Immature natural killer cell (primary cell): ENCODE measurements around the gene GALP. TPM values are rescaled to one million over a fixed set of nuclear protein-coding genes. Genes with fewer than 3 reads are reported as not detected.
"Not testable (repeated sequence)": the region's sequence is repeated elsewhere in the genome, so short reads cannot be mapped to it uniquely, and the experiment has no call there.

Experiments
- DNase-seq, 3 donors: peaks; one replicate each; pipeline ENCODE4 v3.0.0; 2022; ENCODE audit warnings: mixed read lengths in 1 of 3
- H3K27ac Mint-ChIP-seq, 6 donors: one replicate each; pipeline ENCODE4 v1.8.0; 2020; ENCODE audit warnings: mixed read lengths in 6 of 6, mild to moderate bottlenecking in 5 of 6, inconsistent platforms in 4 of 6, moderate library complexity in 3 of 6
- H3K27me3 Mint-ChIP-seq, 3 donors: one replicate each; pipeline ENCODE4 v1.8.0; 2020 to 2021; ENCODE audit warnings: low read depth in 3 of 3, mild to moderate bottlenecking in 3 of 3, mixed read lengths in 3 of 3, moderate library complexity in 3 of 3, inconsistent platforms in 1 of 3
- H3K36me3 Mint-ChIP-seq, 3 donors: one replicate each; pipeline ENCODE4 v1.8.0; 2020; ENCODE audit warnings: mixed read lengths in 3 of 3, inconsistent platforms in 2 of 3, mild to moderate bottlenecking in 2 of 3
- H3K4me1 Mint-ChIP-seq, 2 donors: one replicate each; pipeline ENCODE4 v1.8.0; 2020; ENCODE audit warnings: inconsistent platforms in 2 of 2, mild to moderate bottlenecking in 2 of 2, mixed read lengths in 2 of 2, moderate library complexity in 1 of 2
- H3K4me3 Mint-ChIP-seq, 5 donors: one replicate each; pipeline ENCODE4 v1.8.0; 2020; ENCODE audit warnings: mild to moderate bottlenecking in 5 of 5, mixed read lengths in 5 of 5, inconsistent platforms in 3 of 5, moderate library complexity in 3 of 5
- H3K9me3 Mint-ChIP-seq, 6 donors: one replicate each; pipeline ENCODE4 v1.8.0; 2020; ENCODE audit warnings: mild to moderate bottlenecking in 6 of 6, mixed read lengths in 6 of 6, inconsistent platforms in 4 of 6, moderate library complexity in 3 of 6
- polyA plus RNA-seq, 3 donors: library from polyadenylated mRNA; unstranded; fragments of 300-500 nt; fragmentation: Illumina TruSeq; gene quantifications; one replicate each; pipeline ENCODE4 v1.2.3, GENCODE V29; 2021

GALP gene
- polyA plus RNA-seq, 3 donors from 2014 or later = not detected

- Mint-ChIP-seq H3K9me3 (no peaks in the 10 kb centered on the region), H3K27me3 (peaks cover 12 to 13% (median 12%) of the 10 kb centered on the region in 3 donors), H3K36me3 (no peaks in the 10 kb centered on the region), H3K27ac (peak overlapping the region; percentile 63 to 93 (median 86)), H3K4me3 (peak overlapping the region; percentile 88 to 99 (median 90)), H3K4me1 (peaks cover 24 to 36% of the 10 kb centered on the region in 2 donors)
- DNase-seq = peak in 2 of 3 donors; percentile 18 to 22
Measured at GRCh38 chr19:56141417-56141993, 34.3 kb upstream of the GALP start.

- H3K36me3 Mint-ChIP-seq = no peaks in the 10 kb centered on the region
- H3K27ac Mint-ChIP-seq = peak overlapping the region; percentile 19 to 88 (median 77)
- no peaks in the 10 kb centered on the region for H3K9me3 Mint-ChIP-seq
- peaks cover 24 to 36% of the 10 kb centered on the region in 2 donors for H3K4me1 Mint-ChIP-seq
- peak overlapping the region; percentile 68 to 86 (median 85) for H3K4me3 Mint-ChIP-seq
- DNase-seq = no peak
- peaks cover 12 to 13% (median 12%) of the 10 kb centered on the region in 3 donors for H3K27me3 Mint-ChIP-seq
Measured at GRCh38 chr19:56142087-56142787, 33.6 kb upstream of the GALP start.

- Mint-ChIP-seq H3K4me1 (peaks cover 24 to 36% of the 10 kb centered on the region in 2 donors), H3K36me3 (peaks cover 0 to 1% (median 0%) of the 10 kb centered on the region in 3 donors), H3K27ac (peak overlapping the region in 3 of 6 donors; percentile 35 to 80 (median 68)), H3K4me3 (peak overlapping the region in 3 of 5 donors; percentile 32 to 50 (median 34)), H3K27me3 (peaks cover 12 to 13% (median 12%) of the 10 kb centered on the region in 3 donors), H3K9me3 (no peaks in the 10 kb centered on the region)
- no peak for DNase-seq
Measured at GRCh38 chr19:56142897-56143434, 32.8 kb upstream of the GALP start.

- H3K36me3 Mint-ChIP-seq = peaks cover 0 to 3% (median 0%) of the 10 kb centered on the region in 3 donors
Measured at GRCh38 chr19:56144376-56144775, 31.4 kb upstream of the GALP start.

GRCh38 chr19:56144831-56145230 is 31.0 kb upstream of the GALP start:
- Mint-ChIP-seq H3K4me3 (no peak overlapping the region), H3K36me3 (peaks cover 0 to 7% (median 3%) of the 10 kb centered on the region in 3 donors), H3K27ac (no peak overlapping the region), H3K9me3 (no peaks in the 10 kb centered on the region), H3K4me1 (peaks cover 22 to 26% of the 10 kb centered on the region in 2 donors), H3K27me3 (peaks cover 10 to 12% (median 11%) of the 10 kb centered on the region in 3 donors)
- no peak for DNase-seq

More at GRCh38 chr19:56144376-56144775, 31.4 kb upstream of the GALP start:
- Mint-ChIP-seq H3K4me3 (no peak overlapping the region), H3K27me3 (peaks cover 12 to 13% (median 12%) of the 10 kb centered on the region in 3 donors), H3K9me3 (no peaks in the 10 kb centered on the region), H3K4me1 (peaks cover 26 to 31% of the 10 kb centered on the region in 2 donors), H3K27ac (peak overlapping the region in 3 of 6 donors; percentile 4 to 49 (median 18))
- no peak for DNase-seq

- peaks cover 5 to 13% (median 8%) of the 10 kb centered on the region in 3 donors for H3K36me3 Mint-ChIP-seq
- no peak overlapping the region for H3K4me3 Mint-ChIP-seq
- no peaks in the 10 kb centered on the region for H3K9me3 Mint-ChIP-seq
- H3K27ac Mint-ChIP-seq = no peak overlapping the region
- H3K4me1 Mint-ChIP-seq = peaks cover 15 to 22% of the 10 kb centered on the region in 2 donors
- H3K27me3 Mint-ChIP-seq = peaks cover 7 to 9% (median 9%) of the 10 kb centered on the region in 3 donors
- no peak for DNase-seq
Measured at GRCh38 chr19:56145698-56146097, 30.1 kb upstream of the GALP start.

GRCh38 chr19:56146904-56147303 is 28.9 kb upstream of the GALP start:
- H3K27ac Mint-ChIP-seq = no peak overlapping the region
- no peak overlapping the region for H3K4me3 Mint-ChIP-seq
- peaks cover 1 to 2% (median 2%) of the 10 kb centered on the region in 3 donors for H3K27me3 Mint-ChIP-seq
- no peaks in the 10 kb centered on the region for H3K9me3 Mint-ChIP-seq
- no peak for DNase-seq
- peaks cover 8 to 15% of the 10 kb centered on the region in 2 donors for H3K4me1 Mint-ChIP-seq
- peaks cover 5 to 13% (median 8%) of the 10 kb centered on the region in 3 donors for H3K36me3 Mint-ChIP-seq

- peaks cover 6 to 11% of the 10 kb centered on the region in 2 donors for H3K4me1 Mint-ChIP-seq
- H3K9me3 Mint-ChIP-seq = no peaks in the 10 kb centered on the region
- peaks cover 5 to 13% (median 8%) of the 10 kb centered on the region in 3 donors for H3K36me3 Mint-ChIP-seq
- H3K27ac Mint-ChIP-seq = no peak overlapping the region
- no peak for DNase-seq
- H3K4me3 Mint-ChIP-seq = no peak overlapping the region
- H3K27me3 Mint-ChIP-seq = peaks cover 0 to 2% (median 0%) of the 10 kb centered on the region in 3 donors
Measured at GRCh38 chr19:56147307-56147706, 28.5 kb upstream of the GALP start.

- H3K27ac Mint-ChIP-seq = peak overlapping the region in 1 of 6 donors; percentile 6
- no peaks in the 10 kb centered on the region for H3K27me3 Mint-ChIP-seq
- no peaks in the 10 kb centered on the region for H3K9me3 Mint-ChIP-seq
Measured at GRCh38 chr19:56148096-56148495, 27.7 kb upstream of the GALP start.

GRCh38 chr19:56148955-56149655 is 26.7 kb upstream of the GALP start:
- not testable (repeated sequence) for H3K4me1 Mint-ChIP-seq, DNase-seq, H3K9me3 Mint-ChIP-seq, H3K4me3 Mint-ChIP-seq, H3K27ac Mint-ChIP-seq, H3K27me3 Mint-ChIP-seq
- peaks cover 8 to 17% (median 10%) of the 10 kb centered on the region in 3 donors for H3K36me3 Mint-ChIP-seq

More at GRCh38 chr19:56148096-56148495, 27.7 kb upstream of the GALP start:
- no peak for DNase-seq
- Mint-ChIP-seq H3K36me3 (peaks cover 5 to 13% (median 8%) of the 10 kb centered on the region in 3 donors), H3K4me3 (no peak overlapping the region), H3K4me1 (peaks cover 6 to 11% of the 10 kb centered on the region in 2 donors)

- DNase-seq = no peak
- no peak overlapping the region for H3K4me3 Mint-ChIP-seq
- no peaks in the 10 kb centered on the region for H3K27me3 Mint-ChIP-seq
- no peak overlapping the region for H3K27ac Mint-ChIP-seq
- H3K9me3 Mint-ChIP-seq = no peaks in the 10 kb centered on the region
- peaks cover 4 to 5% of the 10 kb centered on the region in 2 donors for H3K4me1 Mint-ChIP-seq
- H3K36me3 Mint-ChIP-seq = peaks cover 8 to 17% (median 10%) of the 10 kb centered on the region in 3 donors
Measured at GRCh38 chr19:56149656-56150038, 26.2 kb upstream of the GALP start.

GRCh38 chr19:56150358-56150757 is 25.4 kb upstream of the GALP start:
- DNase-seq = no peak
- Mint-ChIP-seq H3K4me3 (no peak overlapping the region), H3K27me3 (no peaks in the 10 kb centered on the region), H3K4me1 (peaks cover 4 to 5% of the 10 kb centered on the region in 2 donors), H3K36me3 (peaks cover 8 to 17% (median 10%) of the 10 kb centered on the region in 3 donors), H3K9me3 (no peaks in the 10 kb centered on the region), H3K27ac (no peak overlapping the region)

- Mint-ChIP-seq H3K36me3 (peaks cover 10 to 17% (median 12%) of the 10 kb centered on the region in 3 donors), H3K27ac (no peak overlapping the region), H3K27me3 (no peaks in the 10 kb centered on the region), H3K4me3 (no peak overlapping the region), H3K4me1 (peaks cover 4 to 5% of the 10 kb centered on the region in 2 donors), H3K9me3 (no peaks in the 10 kb centered on the region)
- DNase-seq = no peak
Measured at GRCh38 chr19:56152644-56153043, 23.2 kb upstream of the GALP start.
